HepG2 (cell line): Measurements from ENCODE around the gene CFL1. TPM values are rescaled to one million over a fixed set of nuclear protein-coding genes. Genes with fewer than 3 reads are reported as not detected.

Source experiments
- CREM ChIP-seq, 2 experiments: sonication (generic) in 1 of 2; formaldehyde crosslinking in 1 of 2; IDR thresholded peaks; 2 replicates each; pipeline versions ENCODE4 v1.4.0 to v1.6.1; 2016 to 2020; ENCODE audit warnings: antibody characterized with exemption in 1 of 2, mild to moderate bottlenecking in 1 of 2, missing genetic modification reagents in 1 of 2
- FLYWCH1 ChIP-seq: sonication (generic); formaldehyde crosslinking; IDR thresholded peaks from 2 replicates; pipeline ENCODE4 v1.8.1; 2023; ENCODE audit warnings: mild to moderate bottlenecking, missing genetic modification reagents
- HDAC1 ChIP-seq: sonication (generic); formaldehyde crosslinking; IDR thresholded peaks from 2 replicates; pipeline ENCODE4 v1.5.1; 2020; ENCODE audit warnings: mild to moderate bottlenecking, missing genetic modification reagents
- IRF1 ChIP-seq: sonication (generic); formaldehyde crosslinking; IDR thresholded peaks from 2 replicates; pipeline ENCODE4 v1.4.0; 2020; ENCODE audit warnings: low read depth, mild to moderate bottlenecking, missing genetic modification reagents
- KDM6A ChIP-seq: IDR thresholded peaks from 2 replicates; pipeline ENCODE4 v1.6.1; 2016; ENCODE audit warnings: low read depth
- MED8 ChIP-seq: sonication (generic); formaldehyde crosslinking; IDR thresholded peaks from 2 replicates; pipeline ENCODE4 v1.8.1; 2023; ENCODE audit warnings: mild to moderate bottlenecking, missing genetic modification reagents; ENCODE audit not compliant: insufficient replicate concordance
- NFE2L1 ChIP-seq: sonication (generic); formaldehyde crosslinking; IDR thresholded peaks from 2 replicates; pipeline ENCODE4 v1.4.0; 2020; ENCODE audit warnings: missing genetic modification reagents, mild to moderate bottlenecking, borderline replicate concordance
- NFE2L2 ChIP-seq: fragments of 150-350 bp; IDR thresholded peaks from 2 replicates; pipeline ENCODE4 v1.6.1; 2014; ENCODE audit warnings: low read length
- RBAK ChIP-seq: sonication (generic); formaldehyde crosslinking; IDR thresholded peaks from 2 replicates; pipeline ENCODE4 v1.5.1; 2020; ENCODE audit warnings: mild to moderate bottlenecking, missing genetic modification reagents
- REPIN1 ChIP-seq: sonication (generic); formaldehyde crosslinking; IDR thresholded peaks from 2 replicates; pipeline ENCODE4 v1.8.0; 2022; ENCODE audit warnings: missing genetic modification reagents, low read depth, mild to moderate bottlenecking, borderline replicate concordance
- SNAPC5 ChIP-seq: sonication (generic); formaldehyde crosslinking; IDR thresholded peaks from 2 replicates; pipeline ENCODE4 v1.8.1; 2023; ENCODE audit warnings: mild to moderate bottlenecking, missing genetic modification reagents, borderline replicate concordance
- ZBTB26 ChIP-seq: IDR thresholded peaks from 2 replicates; pipeline ENCODE4 v1.6.1; 2016; ENCODE audit warnings: missing compliant biosample characterization, missing genetic modification reagents, borderline replicate concordance
- ZFP37 ChIP-seq: sonication (generic); formaldehyde crosslinking; IDR thresholded peaks from 2 replicates; pipeline ENCODE4 v1.4.0; 2020; ENCODE audit warnings: missing genetic modification reagents, borderline replicate concordance
- ZFX ChIP-seq: sonication (generic); formaldehyde crosslinking; IDR thresholded peaks from 2 replicates; pipeline ENCODE4 v1.4.0; 2020; ENCODE audit warnings: mild to moderate bottlenecking, low read depth, missing genetic modification reagents, moderate library complexity
- ZNF225 ChIP-seq: sonication (generic); formaldehyde crosslinking; IDR thresholded peaks from 2 replicates; pipeline ENCODE4 v1.4.0; 2020; ENCODE audit warnings: mild to moderate bottlenecking, missing genetic modification reagents
- ZNF230 ChIP-seq: sonication (generic); formaldehyde crosslinking; IDR thresholded peaks from 2 replicates; pipeline ENCODE4 v1.4.0; 2020; ENCODE audit warnings: mild to moderate bottlenecking, missing genetic modification reagents
- ZNF3 ChIP-seq: IDR thresholded peaks from 2 replicates; pipeline ENCODE4 v1.7.0; 2017; ENCODE audit warnings: inconsistent platforms
- ZNF367 ChIP-seq: sonication (generic); formaldehyde crosslinking; IDR thresholded peaks from 2 replicates; pipeline ENCODE4 v1.4.0; 2020; ENCODE audit warnings: missing genetic modification reagents, borderline replicate concordance
- ZNF713 ChIP-seq: sonication (generic); formaldehyde crosslinking; IDR thresholded peaks from 2 replicates; pipeline ENCODE4 v1.4.0; 2020; ENCODE audit warnings: mild to moderate bottlenecking, missing genetic modification reagents
- ZSCAN29 ChIP-seq: sonication (generic); formaldehyde crosslinking; conservative IDR thresholded peaks from 2 replicates; pipeline ENCODE4 v1.4.0; 2020; ENCODE audit warnings: mild to moderate bottlenecking, missing genetic modification reagents
- polyA plus RNA-seq, 8 experiments: library from polyadenylated mRNA; depleted of rRNA in 3 of 8; stranded (reverse) in 7 of 8; unstranded in 1 of 8; fragments of >200 nt; fragmentation: Illumina TruSeq in 4 of 8; extraction: Trizol in 4 of 8; gene quantifications; 2 replicates each; pipeline versions ENCODE4 v1.2.1 to v1.2.3, GENCODE V29; 2011 to 2016; ENCODE audit warnings: low read depth in 4 of 8, missing spikeins in 1 of 8, mixed read lengths in 1 of 8; ENCODE audit not compliant: insufficient read depth in 1 of 8
- total RNA-seq, 5 experiments: library from RNA; depleted of rRNA; stranded (reverse); fragments of >200 nt; fragmentation: Illumina TruSeq; extraction: Trizol; gene quantifications; 2 replicates each; pipeline ENCODE4 v1.2.3, GENCODE V29; 2016; ENCODE audit warnings: low read depth in 1 of 5
- TF ChIP-seq, protein P1 (sequence below): sonication (generic); formaldehyde crosslinking; IDR thresholded peaks from 2 replicates; pipeline ENCODE4 v1.5.0; 2020; ENCODE audit warnings: missing genetic modification reagents
- TF ChIP-seq, protein P2 (sequence below): sonication (generic); formaldehyde crosslinking; IDR thresholded peaks from 2 replicates; pipeline ENCODE4 v1.5.0; 2020; ENCODE audit warnings: missing genetic modification reagents

The CFL1 gene
- total and polyA plus RNA-seq, 2 of the 13 experiments (the other 11 are each of a cell fraction or from before 2014, with no cell fraction given): 379 to 383 TPM

DNA sequence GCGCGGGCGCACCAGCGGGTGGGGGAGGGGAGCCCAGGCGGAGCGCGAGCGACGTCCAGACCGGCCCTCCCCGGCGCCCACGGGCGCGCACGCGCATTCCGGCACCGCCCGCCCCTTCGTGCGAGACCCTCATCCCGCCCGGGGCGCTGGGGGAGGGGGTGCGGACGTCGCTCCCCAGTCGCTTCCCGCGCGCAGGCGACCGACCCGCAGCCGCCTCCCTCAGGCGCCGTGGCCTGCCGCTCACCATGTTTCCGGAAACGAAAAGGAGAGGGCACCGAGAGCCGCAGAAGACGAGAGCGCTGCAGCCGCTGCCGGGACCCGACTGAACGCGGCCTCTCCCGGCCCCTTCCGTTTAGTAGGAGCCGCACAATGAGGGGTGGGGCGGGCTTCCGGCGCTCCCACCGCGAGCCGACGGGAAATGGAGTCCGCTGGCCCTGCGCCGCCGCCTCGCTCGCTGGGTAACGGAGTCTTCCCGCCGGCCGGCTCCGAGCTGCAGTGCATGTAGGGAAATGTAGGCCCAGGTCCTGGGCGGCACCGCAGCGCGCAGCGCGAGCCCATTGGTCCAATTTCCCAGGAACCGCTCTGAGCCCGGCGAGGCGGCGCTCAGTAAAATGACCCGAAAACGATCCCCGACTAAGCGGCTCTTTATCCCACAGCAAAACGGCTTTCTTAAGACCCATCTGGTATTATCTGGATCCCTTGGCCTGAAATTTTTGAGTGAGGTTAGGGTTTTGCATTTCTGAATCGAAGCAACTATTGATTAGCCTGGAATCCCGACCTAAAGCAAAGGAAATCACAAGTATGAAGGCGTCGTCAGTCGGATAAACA, at the start of gene CFL1 (continued):
- TF ChIP-seq IRF1: no peak
- TF ChIP-seq MED8 (CRISPR knock-in tag): peak; percentile 38
- 0 out of 2 replicates have a peak, but pooled peaks have one; percentile 31 for TF ChIP-seq ZNF230
- no peak; the same call in 1 of the 2 replicates for TF ChIP-seq ZFP37 (CRISPR knock-in tag)
- no peak for TF ChIP-seq KDM6A (CRISPR knock-in tag)
- no peak for TF ChIP-seq ZNF713 (CRISPR knock-in tag)
- peak; percentile 65 for TF ChIP-seq HDAC1 (CRISPR knock-in tag)
- TF ChIP-seq ZFX (CRISPR knock-in tag): peak; percentile 85
- TF ChIP-seq CREM (IDR thresholded peaks at IDR 0.05): peak; percentile 91
- TF ChIP-seq CREM (CRISPR knock-in tag; IDR thresholded peaks at IDR 0.05): no peak
- TF ChIP-seq ZNF225: 0 out of 2 replicates have a peak, but pooled peaks have one; percentile 42
- TF ChIP-seq RBAK (CRISPR knock-in tag): no peak
- TF ChIP-seq, protein P1, sequence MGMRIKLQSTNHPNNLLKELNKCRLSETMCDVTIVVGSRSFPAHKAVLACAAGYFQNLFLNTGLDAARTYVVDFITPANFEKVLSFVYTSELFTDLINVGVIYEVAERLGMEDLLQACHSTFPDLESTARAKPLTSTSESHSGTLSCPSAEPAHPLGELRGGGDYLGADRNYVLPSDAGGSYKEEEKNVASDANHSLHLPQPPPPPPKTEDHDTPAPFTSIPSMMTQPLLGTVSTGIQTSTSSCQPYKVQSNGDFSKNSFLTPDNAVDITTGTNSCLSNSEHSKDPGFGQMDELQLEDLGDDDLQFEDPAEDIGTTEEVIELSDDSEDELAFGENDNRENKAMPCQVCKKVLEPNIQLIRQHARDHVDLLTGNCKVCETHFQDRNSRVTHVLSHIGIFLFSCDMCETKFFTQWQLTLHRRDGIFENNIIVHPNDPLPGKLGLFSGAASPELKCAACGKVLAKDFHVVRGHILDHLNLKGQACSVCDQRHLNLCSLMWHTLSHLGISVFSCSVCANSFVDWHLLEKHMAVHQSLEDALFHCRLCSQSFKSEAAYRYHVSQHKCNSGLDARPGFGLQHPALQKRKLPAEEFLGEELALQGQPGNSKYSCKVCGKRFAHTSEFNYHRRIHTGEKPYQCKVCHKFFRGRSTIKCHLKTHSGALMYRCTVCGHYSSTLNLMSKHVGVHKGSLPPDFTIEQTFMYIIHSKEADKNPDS (CRISPR knock-in tag): peak; percentile 71; the same call in 1 of the 2 replicates
- TF ChIP-seq REPIN1 (CRISPR knock-in tag): 0 out of 2 replicates have a peak, but pooled peaks have one; percentile 68
- TF ChIP-seq ZNF3 (CRISPR knock-in tag): no peak
- TF ChIP-seq ZSCAN29: no peak
- no peak for TF ChIP-seq ZNF367 (CRISPR knock-in tag)
- TF ChIP-seq NFE2L1 (CRISPR knock-in tag): no peak
- TF ChIP-seq SNAPC5 (CRISPR knock-in tag): 0 out of 2 replicates have a peak, but pooled peaks have one; percentile 48
- TF ChIP-seq, protein P2, sequence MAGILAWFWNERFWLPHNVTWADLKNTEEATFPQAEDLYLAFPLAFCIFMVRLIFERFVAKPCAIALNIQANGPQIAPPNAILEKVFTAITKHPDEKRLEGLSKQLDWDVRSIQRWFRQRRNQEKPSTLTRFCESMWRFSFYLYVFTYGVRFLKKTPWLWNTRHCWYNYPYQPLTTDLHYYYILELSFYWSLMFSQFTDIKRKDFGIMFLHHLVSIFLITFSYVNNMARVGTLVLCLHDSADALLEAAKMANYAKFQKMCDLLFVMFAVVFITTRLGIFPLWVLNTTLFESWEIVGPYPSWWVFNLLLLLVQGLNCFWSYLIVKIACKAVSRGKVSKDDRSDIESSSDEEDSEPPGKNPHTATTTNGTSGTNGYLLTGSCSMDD (CRISPR knock-in tag): no peak
- no peak for TF ChIP-seq FLYWCH1 (CRISPR knock-in tag)
- TF ChIP-seq NFE2L2: no peak
- TF ChIP-seq ZBTB26 (CRISPR knock-in tag): no peak
